Memory B cell (primary cell): ENCODE measurements around the gene GSE1.

Experiments used
- ATAC-seq: fragments of 150-1000 bp; cut with Tn5 transposase; 2 replicates; pipeline ENCODE4 v1.10.0; 2021; ENCODE audit warnings: low read depth, mild to moderate bottlenecking, moderate library complexity
- DNase-seq, 2 donors: peaks; one replicate each; pipeline ENCODE4 v3.0.0; 2022; ENCODE audit warnings: low spot score in 2 of 2
- H3K27ac Mint-ChIP-seq: one replicate; pipeline ENCODE4 v1.8.0; 2022; ENCODE audit warnings: mild to moderate bottlenecking, moderate library complexity, mixed read lengths
- H3K27me3 Mint-ChIP-seq: one replicate; pipeline ENCODE4 v1.8.0; 2022; ENCODE audit warnings: mixed read lengths
- H3K36me3 Mint-ChIP-seq: one replicate; pipeline ENCODE4 v1.8.0; 2022; ENCODE audit warnings: mild to moderate bottlenecking, mixed read lengths
- H3K4me1 Mint-ChIP-seq: one replicate; pipeline ENCODE4 v1.8.0; 2022; ENCODE audit warnings: mixed read lengths
- H3K4me3 Mint-ChIP-seq: one replicate; pipeline ENCODE4 v1.8.0; 2022; ENCODE audit warnings: mild to moderate bottlenecking, moderate library complexity, mixed read lengths
- H3K9me3 Mint-ChIP-seq: one replicate; pipeline ENCODE4 v1.8.0; 2022; ENCODE audit warnings: mixed read lengths

The GSE1 gene

GRCh38 chr16:85658504-85659326, 45.6 kb downstream of the GSE1 start:
- Mint-ChIP-seq H3K27me3 (no peaks in the 10 kb centered on the region), H3K9me3 (no peaks in the 10 kb centered on the region), H3K4me1 (peaks cover 3% of the 10 kb centered on the region), H3K36me3 (peaks cover 30% of the 10 kb centered on the region), H3K4me3 (no peak overlapping the region), H3K27ac (no peak overlapping the region)
- DNase-seq (no peak), ATAC-seq (no peak)

DNA sequence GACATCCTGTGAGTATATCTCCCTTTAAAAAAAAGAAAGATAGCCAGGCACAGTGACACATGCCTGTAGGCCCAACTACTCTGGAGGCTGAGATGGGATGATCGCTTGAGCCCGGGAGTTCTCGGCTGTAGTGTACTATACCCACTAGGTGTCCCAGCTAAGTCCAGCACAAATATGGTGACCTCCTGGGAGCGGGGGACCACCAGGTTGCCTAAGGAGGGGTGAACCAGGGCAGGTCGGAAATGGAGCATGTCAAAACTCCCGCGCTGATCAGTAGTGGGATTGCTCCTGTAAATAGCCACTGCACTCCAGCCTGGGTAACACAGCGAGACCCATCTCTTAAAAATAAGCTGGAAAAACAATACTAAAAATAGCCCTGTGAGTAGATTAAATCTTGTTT, 46.2 kb downstream of the GSE1 start:
- H3K36me3 Mint-ChIP-seq, result peaks cover 29% of the 10 kb centered on the region

DNA sequence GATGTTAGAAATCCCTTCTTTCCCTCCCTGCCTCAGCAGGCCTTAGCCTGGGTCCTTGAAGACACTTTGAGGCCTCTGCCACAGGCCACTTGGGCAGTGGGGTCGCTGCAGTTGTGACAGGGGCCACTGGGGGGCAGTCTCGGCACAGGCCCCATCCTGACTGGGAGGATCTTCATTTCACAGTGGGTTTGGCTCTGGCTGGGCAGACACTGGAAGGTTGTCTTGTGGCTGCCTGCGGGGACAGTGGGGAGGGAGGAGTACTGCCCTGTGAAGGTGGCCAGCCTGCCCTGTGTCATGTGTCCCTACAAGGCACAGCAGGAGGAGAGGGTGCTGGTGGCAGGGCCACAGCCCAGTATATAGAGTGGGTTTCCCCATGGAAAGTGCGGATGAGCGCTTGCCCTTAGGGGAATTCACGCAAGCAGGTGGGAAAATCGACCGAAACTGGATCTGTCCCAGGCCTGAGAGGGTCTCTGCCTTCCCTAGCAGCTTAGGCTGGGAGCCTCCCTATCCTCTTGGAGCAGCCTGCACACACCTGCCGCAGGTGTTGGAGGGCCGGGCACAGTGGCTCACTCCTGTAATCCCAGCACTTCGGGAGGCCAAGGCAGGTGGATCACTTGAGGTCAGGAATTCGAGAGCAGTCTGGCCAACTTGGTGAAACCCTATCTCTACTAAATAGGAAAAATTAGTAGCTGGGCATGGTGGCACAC, 46.8 kb downstream of the GSE1 start:
- H3K27ac Mint-ChIP-seq, result peak overlapping the region; percentile 2
- no peaks in the 10 kb centered on the region for H3K9me3 Mint-ChIP-seq
- ATAC-seq (peak; percentile 93), DNase-seq (peak; percentile 65 to 76)
- peaks cover 27% of the 10 kb centered on the region for H3K36me3 Mint-ChIP-seq
- peaks cover 3% of the 10 kb centered on the region for H3K4me1 Mint-ChIP-seq
- no peak overlapping the region for H3K4me3 Mint-ChIP-seq
- no peaks in the 10 kb centered on the region for H3K27me3 Mint-ChIP-seq

More for the DNA sequence above, 46.2 kb downstream of the GSE1 start:
- Mint-ChIP-seq H3K4me3 (no peak overlapping the region), H3K9me3 (no peaks in the 10 kb centered on the region), H3K4me1 (peaks cover 3% of the 10 kb centered on the region), H3K27me3 (no peaks in the 10 kb centered on the region), H3K27ac (peak overlapping the region; percentile 2)
- no peak for DNase-seq
- ATAC-seq, result no peak

DNA sequence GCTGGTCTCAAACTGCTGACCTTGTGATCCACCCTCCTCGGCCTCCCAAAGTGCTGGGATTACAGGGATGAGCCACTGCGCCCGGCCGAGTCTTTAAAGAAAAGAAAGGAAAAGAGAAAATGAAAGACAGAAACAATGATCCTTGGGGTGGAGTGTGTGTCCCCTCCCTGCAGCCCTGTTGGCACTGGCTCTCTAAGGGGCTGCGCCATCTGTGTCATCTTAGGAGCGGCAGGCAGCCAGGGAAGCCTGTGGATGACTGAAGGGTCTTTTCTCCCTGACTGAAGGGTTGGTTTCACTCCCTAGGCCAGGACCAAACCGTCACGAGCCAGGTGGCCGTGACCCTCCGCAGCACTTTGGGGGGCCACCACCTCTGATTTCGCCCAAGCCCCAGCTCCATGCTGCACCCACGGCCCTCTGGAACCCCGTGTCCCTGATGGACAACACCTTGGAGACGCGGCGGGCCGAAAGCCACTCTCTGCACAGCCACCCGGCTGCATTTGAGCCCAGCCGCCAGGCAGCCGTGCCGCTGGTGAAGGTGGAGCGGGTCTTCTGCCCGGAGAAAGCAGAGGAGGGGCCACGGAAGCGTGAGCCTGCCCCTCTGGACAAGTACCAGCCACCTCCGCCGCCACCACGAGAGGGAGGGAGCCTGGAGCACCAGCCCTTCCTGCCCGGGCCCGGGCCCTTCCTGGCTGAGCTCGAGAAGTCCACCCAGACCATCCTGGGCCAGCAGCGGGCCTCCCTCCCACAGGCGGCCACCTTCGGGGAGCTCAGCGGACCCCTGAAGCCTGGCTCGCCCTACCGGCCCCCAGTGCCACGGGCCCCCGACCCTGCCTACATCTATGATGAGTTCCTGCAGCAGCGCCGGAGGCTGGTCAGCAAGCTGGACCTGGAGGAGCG, 48.0 kb downstream of the GSE1 start:
- DNase-seq, result no peak
- Mint-ChIP-seq H3K27me3 (no peaks in the 10 kb centered on the region), H3K27ac (no peak overlapping the region), H3K4me1 (peaks cover 3% of the 10 kb centered on the region), H3K9me3 (no peaks in the 10 kb centered on the region), H3K36me3 (peaks cover 32% of the 10 kb centered on the region), H3K4me3 (no peak overlapping the region)
- no peak for ATAC-seq

- Mint-ChIP-seq H3K27ac (no peak overlapping the region), H3K36me3 (peaks cover 36% of the 10 kb centered on the region)
Measured at GRCh38 chr16:85661740-85662481, 48.8 kb downstream of the GSE1 start.

DNA sequence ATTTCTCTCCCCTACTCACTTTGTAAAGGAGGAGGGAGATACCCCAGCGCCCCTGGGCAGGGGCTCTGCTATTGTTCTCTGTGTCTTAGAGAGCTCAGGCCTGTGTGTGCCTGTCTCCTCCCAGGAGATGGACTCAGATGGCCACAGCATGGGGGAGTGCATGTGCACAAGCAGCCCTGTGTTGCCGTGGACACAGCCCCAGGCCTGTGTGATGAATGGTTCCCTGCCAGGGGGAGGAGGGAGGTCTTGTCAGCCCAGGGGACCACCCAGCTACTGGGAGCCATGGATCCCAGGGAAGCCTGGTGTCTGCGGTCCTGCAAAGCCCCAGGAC, 49.3 kb downstream of the GSE1 start:
- no peak overlapping the region for H3K27ac Mint-ChIP-seq
- no peak for ATAC-seq

More at GRCh38 chr16:85661740-85662481, 48.8 kb downstream of the GSE1 start:
- peaks cover 3% of the 10 kb centered on the region for H3K4me1 Mint-ChIP-seq
- H3K9me3 Mint-ChIP-seq, result no peaks in the 10 kb centered on the region
- H3K27me3 Mint-ChIP-seq, result no peaks in the 10 kb centered on the region
- no peak for DNase-seq
- no peak overlapping the region for H3K4me3 Mint-ChIP-seq
- no peak for ATAC-seq

GRCh38 chr16:85662976-85663830, 50.1 kb downstream of the GSE1 start:
- DNase-seq, result no peak
- H3K27me3 Mint-ChIP-seq, result no peaks in the 10 kb centered on the region
- H3K27ac Mint-ChIP-seq, result no peak overlapping the region
- peaks cover 34% of the 10 kb centered on the region for H3K36me3 Mint-ChIP-seq
- ATAC-seq, result no peak
- H3K4me1 Mint-ChIP-seq, result peaks cover 3% of the 10 kb centered on the region
- no peaks in the 10 kb centered on the region for H3K9me3 Mint-ChIP-seq
- no peak overlapping the region for H3K4me3 Mint-ChIP-seq

More for the DNA sequence above, 49.3 kb downstream of the GSE1 start:
- Mint-ChIP-seq H3K27me3 (no peaks in the 10 kb centered on the region), H3K9me3 (no peaks in the 10 kb centered on the region), H3K4me3 (no peak overlapping the region), H3K4me1 (peaks cover 3% of the 10 kb centered on the region), H3K36me3 (peaks cover 33% of the 10 kb centered on the region)
- DNase-seq, result no peak

GRCh38 chr16:85663891-85664321, 50.8 kb downstream of the GSE1 start:
- peaks cover 34% of the 10 kb centered on the region for H3K36me3 Mint-ChIP-seq
- no peak for ATAC-seq
- H3K27me3 Mint-ChIP-seq, result no peaks in the 10 kb centered on the region
- H3K27ac Mint-ChIP-seq, result no peak overlapping the region
- H3K9me3 Mint-ChIP-seq, result no peaks in the 10 kb centered on the region
- no peak for DNase-seq
- peaks cover 3% of the 10 kb centered on the region for H3K4me1 Mint-ChIP-seq
- no peak overlapping the region for H3K4me3 Mint-ChIP-seq

GRCh38 chr16:85664580-85665372, 51.7 kb downstream of the GSE1 start:
- Mint-ChIP-seq H3K9me3 (no peaks in the 10 kb centered on the region), H3K4me1 (peaks cover 1% of the 10 kb centered on the region), H3K36me3 (peaks cover 39% of the 10 kb centered on the region), H3K27ac (no peak overlapping the region), H3K4me3 (no peak overlapping the region), H3K27me3 (no peaks in the 10 kb centered on the region)
- DNase-seq (no peak), ATAC-seq (no peak)

DNA sequence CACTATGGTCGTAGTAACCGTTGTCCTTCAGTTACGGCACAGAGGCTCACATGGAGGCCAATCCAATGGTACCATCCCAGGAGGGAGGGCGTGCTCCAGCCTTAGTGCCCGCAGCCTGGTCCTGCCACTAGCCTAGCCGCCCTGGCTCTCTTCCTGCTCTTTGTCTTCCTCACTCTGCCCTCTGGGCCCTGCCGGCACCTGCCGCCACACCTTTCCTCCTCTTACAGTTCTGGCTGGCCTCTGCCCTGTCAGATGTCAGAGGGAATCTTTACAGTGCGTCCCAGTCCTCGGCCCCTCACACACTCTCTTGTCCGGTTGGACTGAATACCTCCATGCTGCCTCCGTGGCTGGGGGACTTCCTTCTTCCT, 52.2 kb downstream of the GSE1 start:
- H3K36me3 Mint-ChIP-seq, result peaks cover 38% of the 10 kb centered on the region
- DNase-seq, result no peak
- H3K9me3 Mint-ChIP-seq, result no peaks in the 10 kb centered on the region
- no peaks in the 10 kb centered on the region for H3K4me1 Mint-ChIP-seq
- H3K4me3 Mint-ChIP-seq, result no peak overlapping the region
- no peaks in the 10 kb centered on the region for H3K27me3 Mint-ChIP-seq
- no peak for ATAC-seq
- no peak overlapping the region for H3K27ac Mint-ChIP-seq

GRCh38 chr16:85665929-85666328, 52.8 kb downstream of the GSE1 start:
- no peaks in the 10 kb centered on the region for H3K27me3 Mint-ChIP-seq
- H3K4me1 Mint-ChIP-seq, result no peaks in the 10 kb centered on the region
- no peaks in the 10 kb centered on the region for H3K9me3 Mint-ChIP-seq
- DNase-seq, result no peak
- peaks cover 41% of the 10 kb centered on the region for H3K36me3 Mint-ChIP-seq
- no peak overlapping the region for H3K4me3 Mint-ChIP-seq
- no peak for ATAC-seq
- no peak overlapping the region for H3K27ac Mint-ChIP-seq

DNA sequence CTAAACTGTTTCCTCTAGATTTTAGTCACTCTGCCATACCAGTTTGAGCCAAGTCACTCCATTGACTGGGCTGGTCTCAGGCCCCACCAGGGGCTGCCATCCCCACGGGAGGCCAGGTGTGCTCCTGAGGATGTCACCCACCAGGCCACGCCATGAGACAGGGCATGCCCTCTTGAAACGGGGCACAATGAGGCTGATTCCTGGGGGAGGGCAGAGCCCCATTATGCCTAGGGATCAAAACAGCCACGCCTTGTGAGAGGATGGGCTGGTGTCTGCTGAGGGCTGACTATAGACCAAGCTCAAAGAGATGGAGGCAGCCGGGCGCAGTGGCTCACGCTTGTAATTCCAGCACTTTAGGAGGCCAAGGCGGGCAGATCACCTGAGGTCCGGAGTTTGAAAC, 54.1 kb downstream of the GSE1 start:
- H3K4me3 Mint-ChIP-seq, result no peak overlapping the region
- DNase-seq (no peak), ATAC-seq (no peak)
- H3K4me1 Mint-ChIP-seq, result no peaks in the 10 kb centered on the region
- no peaks in the 10 kb centered on the region for H3K9me3 Mint-ChIP-seq
- H3K27me3 Mint-ChIP-seq, result no peaks in the 10 kb centered on the region
- H3K36me3 Mint-ChIP-seq, result peaks cover 39% of the 10 kb centered on the region
- H3K27ac Mint-ChIP-seq, result no peak overlapping the region
